Activated B cell treated with CpG ODN at 0.5 μM for 24 hours (primary cell): ENCODE measurements around the gene GALNT9. TPM values are rescaled to one million over a fixed set of nuclear protein-coding genes. Genes with fewer than 3 reads are reported as not detected.

Experiments
- ATAC-seq: fragments of 200-7000 bp; cut with Tn5 transposase; one replicate; pipeline ENCODE4 v1.10.0; 2021; ENCODE audit warnings: low read depth, mild to moderate bottlenecking, moderate library complexity
- CTCF ChIA-PET: fragments of 350-600 bp; sonication (Branson Sonifier 250); formaldehyde crosslinking; loops from one replicate; lab custom pipeline; 2021; ENCODE audit warnings: antibody characterized with exemption; lab: Charles Lee
- POLR2A ChIA-PET: fragments of 350-600 bp; sonication (Branson Sonifier 250); formaldehyde crosslinking; loops from one replicate; lab custom pipeline; 2021; ENCODE audit warnings: antibody characterized with exemption; lab: Charles Lee
- DNase-seq: peaks from one replicate; pipeline ENCODE4 v3.0.0; 2022
- H3K27ac Mint-ChIP-seq: one replicate; pipeline ENCODE4 v1.8.0; 2020; ENCODE audit warnings: mixed read lengths
- H3K27me3 Mint-ChIP-seq: one replicate; pipeline ENCODE4 v1.8.0; 2021; ENCODE audit warnings: mixed read lengths
- H3K36me3 Mint-ChIP-seq: one replicate; pipeline ENCODE4 v1.8.0; 2021; ENCODE audit warnings: low read depth, mixed read lengths
- H3K4me1 Mint-ChIP-seq: one replicate; pipeline ENCODE4 v1.8.0; 2021; ENCODE audit warnings: mixed read lengths
- H3K4me3 Mint-ChIP-seq: one replicate; pipeline ENCODE4 v1.8.0; 2020; ENCODE audit warnings: mild to moderate bottlenecking, mixed read lengths
- H3K9me3 Mint-ChIP-seq: one replicate; pipeline ENCODE4 v1.8.0; 2020; ENCODE audit warnings: mixed read lengths
- CTCF ChIP-seq: fragments of 200-600 bp; IDR thresholded peaks from one replicate; pipeline ENCODE4 v1.8.0; 2022; ENCODE audit warnings: antibody characterized with exemption, mild to moderate bottlenecking
- intact Hi-C: fragments of 100-400 bp; cut with micrococcal nuclease; formaldehyde crosslinking; loops from one replicate; pipeline ENCODE4 v1.15.1; 2024
- total RNA-seq: library from RNA; stranded (reverse); gene quantifications from 2 replicates; pipeline ENCODE4 v1.2.3, GENCODE V29; 2022

Gene GALNT9
- total RNA-seq, 1 donor from 2014 or later: not detected

DNA sequence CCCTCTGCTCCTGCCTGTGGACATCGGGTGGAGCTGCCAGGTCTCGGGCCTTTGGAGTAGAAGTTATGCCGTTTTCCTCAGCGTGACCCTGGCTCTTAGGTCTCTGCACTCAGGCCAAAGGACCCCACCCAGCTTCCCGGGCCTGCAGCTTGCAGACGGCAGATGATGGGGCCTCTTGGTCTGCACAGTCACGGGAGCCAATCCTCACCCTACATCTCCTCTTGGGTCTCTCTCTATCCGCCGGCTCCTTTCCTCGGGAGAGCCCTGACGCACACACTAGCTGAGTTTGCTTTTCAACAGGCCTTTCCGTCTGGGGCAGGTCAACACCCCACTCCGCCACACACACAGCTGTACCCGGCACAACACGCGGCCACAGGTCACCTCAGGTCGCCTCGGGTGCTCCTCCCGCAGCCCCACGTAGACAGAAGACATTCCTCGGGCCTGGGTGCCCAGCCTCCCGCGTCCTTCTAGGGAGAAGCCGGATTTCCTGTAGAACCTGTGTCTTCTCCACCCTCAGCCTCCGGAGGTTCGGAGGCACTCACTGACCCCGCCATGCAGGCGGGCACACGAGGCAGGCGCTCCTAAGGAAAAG, 9.9 kb downstream of the GALNT9 start:
- Mint-ChIP-seq H3K36me3 (no peaks in the 10 kb centered on the region), H3K4me1 (no peaks in the 10 kb centered on the region), H3K9me3 (no peaks in the 10 kb centered on the region), H3K4me3 (no peak overlapping the region), H3K27me3 (peaks cover 11% of the 10 kb centered on the region), H3K27ac (no peak overlapping the region)
- no peak for ATAC-seq
- TF ChIP-seq CTCF: no peak
- DNase-seq: no peak
- CTCF ChIA-PET: no interaction called here
- intact Hi-C loops: no loop called here
- POLR2A ChIA-PET: no interaction called here

- Mint-ChIP-seq H3K36me3 (no peaks in the 10 kb centered on the region), H3K4me3 (no peak overlapping the region), H3K27ac (no peak overlapping the region), H3K27me3 (peaks cover 11% of the 10 kb centered on the region), H3K4me1 (no peaks in the 10 kb centered on the region), H3K9me3 (no peaks in the 10 kb centered on the region)
- no peak for TF ChIP-seq CTCF
- ATAC-seq (no peak), DNase-seq (no peak)
- intact Hi-C loops: no loop called here
- POLR2A ChIA-PET: no interaction called here
- CTCF ChIA-PET: no interaction called here
Observed at GRCh38 chr12:132318618-132319033, 10.8 kb downstream of the GALNT9 start.

- TF ChIP-seq CTCF: no peak
- ChIA-PET POLR2A (no interaction called here), CTCF (no interaction called here)
- no peaks in the 10 kb centered on the region for H3K9me3 Mint-ChIP-seq
- DNase-seq: no peak
- intact Hi-C loops: no loop called here
- no peaks in the 10 kb centered on the region for H3K36me3 Mint-ChIP-seq
- no peaks in the 10 kb centered on the region for H3K4me1 Mint-ChIP-seq
- no peak overlapping the region for H3K27ac Mint-ChIP-seq
- H3K4me3 Mint-ChIP-seq: no peak overlapping the region
- peaks cover 7% of the 10 kb centered on the region for H3K27me3 Mint-ChIP-seq
- ATAC-seq: no peak
Observed at GRCh38 chr12:132318135-132318534, 11.3 kb downstream of the GALNT9 start.

DNA sequence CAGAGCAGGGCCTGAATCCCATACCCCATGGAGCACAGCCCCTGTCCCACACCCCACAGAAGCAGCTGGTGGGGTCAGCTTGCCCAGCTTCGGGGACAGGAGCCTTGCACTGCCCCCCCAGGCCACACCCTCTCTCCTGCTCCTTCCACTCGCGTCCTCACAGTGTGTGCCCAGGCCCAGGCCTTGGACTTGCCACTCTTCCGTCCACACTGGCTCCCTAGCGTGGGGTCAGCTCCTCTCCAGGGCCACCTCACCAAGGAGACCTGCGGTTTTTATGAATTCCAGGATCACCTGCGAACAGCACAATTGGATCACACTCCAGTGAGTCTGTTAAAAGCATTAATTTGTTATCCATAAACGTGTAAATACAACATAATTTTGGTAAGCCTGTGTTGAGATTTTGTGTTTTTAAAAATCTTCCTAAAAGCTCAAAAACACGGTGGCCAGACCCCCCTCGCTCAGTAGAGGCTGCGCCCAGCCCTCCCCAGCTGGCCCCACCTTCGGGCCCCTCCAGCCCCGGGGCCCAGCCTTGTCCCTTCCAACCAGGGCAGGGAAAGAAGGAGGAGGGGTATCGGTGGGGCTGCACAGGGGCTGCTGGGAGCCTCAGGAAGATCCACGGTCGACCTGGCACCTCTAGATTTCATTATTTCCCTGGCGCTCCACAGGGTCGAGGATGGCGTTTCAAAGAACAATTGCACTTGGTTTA, 12.0 kb downstream of the GALNT9 start:
- no peak for ATAC-seq
- Mint-ChIP-seq H3K27ac (no peak overlapping the region), H3K36me3 (no peaks in the 10 kb centered on the region), H3K4me3 (no peak overlapping the region), H3K9me3 (no peaks in the 10 kb centered on the region), H3K4me1 (no peaks in the 10 kb centered on the region), H3K27me3 (peaks cover 7% of the 10 kb centered on the region)
- CTCF ChIA-PET: no interaction called here
- no peak for TF ChIP-seq CTCF
- no peak for DNase-seq
- intact Hi-C loops: no loop called here
- POLR2A ChIA-PET: no interaction called here

- DNase-seq (no peak), ATAC-seq (no peak)
- H3K4me1 Mint-ChIP-seq: no peaks in the 10 kb centered on the region
- H3K36me3 Mint-ChIP-seq: no peaks in the 10 kb centered on the region
- peaks cover 5% of the 10 kb centered on the region for H3K9me3 Mint-ChIP-seq
- H3K27ac Mint-ChIP-seq: no peak overlapping the region
- no peak overlapping the region for H3K4me3 Mint-ChIP-seq
- ChIA-PET CTCF (no interaction called here), POLR2A (no interaction called here)
- no peak for TF ChIP-seq CTCF
- intact Hi-C loops: no loop called here
- peaks cover 3% of the 10 kb centered on the region for H3K27me3 Mint-ChIP-seq
Observed at GRCh38 chr12:132316497-132317232, 12.7 kb downstream of the GALNT9 start.
